Uterus (tissue), 2 donors: ENCODE results near the gene PARP6.

ENCODE experiments used
- POLR2A ChIP-seq, 2 donors: fragments of 450-650 bp; IDR thresholded peaks; one replicate each; pipeline ENCODE4 v1.6.1; 2016; ENCODE audit warnings: antibody characterized with exemption in 2 of 2, mild to moderate bottlenecking in 1 of 2, moderate library complexity in 1 of 2
- TF ChIP-seq, protein P1 (sequence below), 4 experiments: fragments of 200-600 bp in 2 of 4; fragments of 450-650 bp in 2 of 4; sonication (generic) in 2 of 4; IDR thresholded peaks; one replicate each; pipeline ENCODE4 v1.5.1; 2016 to 2019; ENCODE audit warnings: antibody characterized with exemption in 4 of 4, mild to moderate bottlenecking in 2 of 4, moderate library complexity in 1 of 4

DNA sequence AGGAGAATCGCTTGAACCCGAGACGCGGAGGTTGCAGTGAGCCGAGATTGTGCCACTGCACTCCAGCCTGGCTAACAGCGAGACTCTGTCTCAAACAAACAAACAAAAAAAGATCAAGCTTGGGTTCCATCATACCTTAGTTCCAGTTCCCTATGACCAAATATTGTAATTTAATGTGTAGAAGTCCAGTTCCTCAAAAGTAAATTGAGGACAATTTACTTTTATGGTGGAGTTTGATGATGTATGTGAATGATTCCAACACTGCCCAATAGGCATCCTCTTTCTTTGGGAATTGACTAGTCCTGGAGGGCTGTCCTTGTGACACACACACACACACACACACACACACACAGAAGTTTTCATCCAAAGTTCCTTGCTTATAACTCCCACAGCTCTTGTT, 38.6 kb downstream of the PARP6 start:
- TF ChIP-seq, protein P1, sequence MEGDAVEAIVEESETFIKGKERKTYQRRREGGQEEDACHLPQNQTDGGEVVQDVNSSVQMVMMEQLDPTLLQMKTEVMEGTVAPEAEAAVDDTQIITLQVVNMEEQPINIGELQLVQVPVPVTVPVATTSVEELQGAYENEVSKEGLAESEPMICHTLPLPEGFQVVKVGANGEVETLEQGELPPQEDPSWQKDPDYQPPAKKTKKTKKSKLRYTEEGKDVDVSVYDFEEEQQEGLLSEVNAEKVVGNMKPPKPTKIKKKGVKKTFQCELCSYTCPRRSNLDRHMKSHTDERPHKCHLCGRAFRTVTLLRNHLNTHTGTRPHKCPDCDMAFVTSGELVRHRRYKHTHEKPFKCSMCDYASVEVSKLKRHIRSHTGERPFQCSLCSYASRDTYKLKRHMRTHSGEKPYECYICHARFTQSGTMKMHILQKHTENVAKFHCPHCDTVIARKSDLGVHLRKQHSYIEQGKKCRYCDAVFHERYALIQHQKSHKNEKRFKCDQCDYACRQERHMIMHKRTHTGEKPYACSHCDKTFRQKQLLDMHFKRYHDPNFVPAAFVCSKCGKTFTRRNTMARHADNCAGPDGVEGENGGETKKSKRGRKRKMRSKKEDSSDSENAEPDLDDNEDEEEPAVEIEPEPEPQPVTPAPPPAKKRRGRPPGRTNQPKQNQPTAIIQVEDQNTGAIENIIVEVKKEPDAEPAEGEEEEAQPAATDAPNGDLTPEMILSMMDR (IDR thresholded peaks at IDR 0.05) = no peak
- TF ChIP-seq POLR2A (IDR thresholded peaks at IDR 0.05) = no peak
